ENCODE data around the gene PPIA. TPM values are rescaled to one million over a fixed set of nuclear protein-coding genes. Genes with fewer than 3 reads are reported as not detected.

PPIA gene
- total RNA-seq, 1 experiment from 2014 or later: 2,836 TPM

DNA sequence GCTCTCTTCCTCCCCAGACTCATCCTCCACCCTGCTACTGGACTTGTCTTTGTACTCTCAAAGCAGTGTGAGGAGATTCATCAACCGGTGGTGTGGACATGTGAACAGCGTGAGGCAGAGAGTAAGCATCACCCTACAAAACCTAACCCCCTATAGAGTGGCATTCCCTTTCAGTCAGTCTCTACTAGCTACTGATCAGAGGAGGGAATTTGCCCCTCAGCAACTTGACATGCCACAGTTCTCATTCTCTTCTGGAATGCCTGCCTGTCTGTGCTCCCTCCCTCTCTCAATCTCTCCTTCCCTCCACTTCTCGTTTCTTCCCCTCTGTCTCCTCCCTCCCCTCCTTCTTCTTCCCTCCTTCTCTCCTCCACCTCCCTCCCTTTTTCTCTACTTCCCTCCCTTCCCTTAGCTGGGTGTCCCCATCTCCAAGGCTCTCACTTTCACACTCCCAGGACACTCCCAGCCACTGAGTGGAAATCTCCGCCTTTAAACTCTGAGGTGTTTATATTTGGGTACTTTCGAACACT is 26.8 kb downstream of the PPIA start:
- no peak for DNase-seq (ENCODE audit: low read depth, low spot score)

DNA sequence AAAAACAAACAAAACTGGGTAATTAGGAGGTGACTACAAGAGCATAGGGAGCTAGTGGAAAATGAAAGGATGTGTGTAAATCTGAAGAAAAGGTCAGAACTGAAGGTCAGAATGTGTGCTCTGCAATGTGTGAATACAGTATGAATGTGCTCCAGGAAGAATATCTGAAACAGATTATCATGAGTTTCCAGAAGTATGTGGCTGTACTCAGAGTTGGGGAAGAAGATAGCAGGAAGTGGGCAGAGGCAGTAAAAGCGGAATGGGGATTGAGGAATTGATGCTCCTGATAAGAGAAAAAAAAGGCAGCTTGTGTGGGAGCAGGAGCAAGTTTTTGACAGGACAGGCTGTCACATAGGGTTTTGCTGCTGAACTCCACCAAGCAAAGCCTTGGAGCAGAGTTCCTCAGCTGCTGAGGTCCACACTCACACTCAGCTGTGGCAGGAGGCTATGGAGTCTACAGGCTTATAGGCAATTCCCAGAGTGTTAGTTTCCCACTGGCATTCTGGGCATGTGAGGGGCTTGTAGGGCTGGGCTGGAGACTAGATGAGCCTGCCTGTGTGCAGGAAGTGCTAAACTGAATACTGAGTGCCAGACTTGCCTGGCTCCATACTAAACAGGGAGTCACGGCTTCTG is 28.5 kb downstream of the PPIA start:
- Histone ChIP-seq H3K4me1 (ENCODE audit: control insufficient read depth in 1 of 2, insufficient read depth in 2 of 2, low read length in 2 of 2) (no peaks in the 10 kb centered on the region), H3K36me3 (ENCODE audit: control insufficient read depth in 1 of 2, insufficient read depth in 2 of 2, low read length in 2 of 2) (peaks cover 26 to 31% of the 10 kb centered on the region in 2 experiments), H3K4me2 (ENCODE audit: low read length) (no peak overlapping the region), H3K79me2 (ENCODE audit: insufficient read depth, low read length) (peaks cover 11% of the 10 kb centered on the region; the same call in 1 of the 2 replicates), H3K27ac (ENCODE audit: low read depth, low read length) (no peak overlapping the region), H3K9me2 (ENCODE audit: insufficient read depth) (no peaks in the 10 kb centered on the region), H3K9me3 (ENCODE audit: control insufficient read depth in 1 of 2, insufficient read depth in 1 of 2, low read depth in 1 of 2, low read length in 2 of 2) (no peaks in the 10 kb centered on the region), H2AFZ (ENCODE audit: low read depth, low read length, poor library complexity, severe bottlenecking) (no peak overlapping the region), H3K27me3 (ENCODE audit: insufficient read depth, low read length) (no peaks in the 10 kb centered on the region), H4K20me1 (ENCODE audit: insufficient read depth) (no peaks in the 10 kb centered on the region), H3K9ac (ENCODE audit: low read length) (no peak overlapping the region), H3K4me3 (replicated peaks in 1 of 2; ENCODE audit: low read depth in 1 of 2, low read length in 2 of 2) (no peak overlapping the region)
- RAD21 ChIA-PET (ENCODE audit: low non-redundant PET in 1 of 2, low total read pairs in 2 of 2, uncharacterized antibody in 2 of 2, unreplicated experiment in 2 of 2): interaction anchor here in 1 of 2 experiments (0.5 kb wide), 1 partner anchor 16 kb away, joined by 6 read pairs; no protein-coding TSS in a partner anchor
- CTCF ChIA-PET: no interaction called here
- no TSS peak for BruUV-seq (replicated peaks)
- intact Hi-C loops (cut with micrococcal nuclease): no loop called here
- 0 out of 2 replicates have a peak, but pooled peaks have one; percentile 21 for TF ChIP-seq POLR2AphosphoS5 (IDR thresholded peaks at IDR 0.05; ENCODE audit: low read depth, low read length)
- no peak for TF ChIP-seq EGR1 (IDR thresholded peaks at IDR 0.05; ENCODE audit: low read depth)
- 0 out of 2 replicates have a peak, but pooled peaks have one; percentile 5 for TF ChIP-seq JUND (IDR thresholded peaks at IDR 0.05)
- ATAC-seq (no peak), DNase-seq (ENCODE audit: low read depth, low spot score) (no peak)
- POLR2A ChIA-PET: no interaction called here

More for the DNA sequence above, 26.8 kb downstream of the PPIA start:
- POLR2A ChIA-PET: no interaction called here
- Histone ChIP-seq H3K9me3 (ENCODE audit: control insufficient read depth in 1 of 2, insufficient read depth in 1 of 2, low read depth in 1 of 2, low read length in 2 of 2) (no peaks in the 10 kb centered on the region), H3K36me3 (ENCODE audit: control insufficient read depth in 1 of 2, insufficient read depth in 2 of 2, low read length in 2 of 2) (peaks cover 13 to 17% of the 10 kb centered on the region in 2 experiments), H3K9me2 (ENCODE audit: insufficient read depth) (no peaks in the 10 kb centered on the region), H3K4me1 (ENCODE audit: control insufficient read depth in 1 of 2, insufficient read depth in 2 of 2, low read length in 2 of 2) (no peaks in the 10 kb centered on the region), H3K4me2 (ENCODE audit: low read length) (no peak overlapping the region), H2AFZ (ENCODE audit: low read depth, low read length, poor library complexity, severe bottlenecking) (no peak overlapping the region), H3K4me3 (replicated peaks in 1 of 2; ENCODE audit: low read depth in 1 of 2, low read length in 2 of 2) (no peak overlapping the region), H3K79me2 (ENCODE audit: insufficient read depth, low read length) (peaks cover 6% of the 10 kb centered on the region; the same call in 1 of the 2 replicates), H3K27ac (ENCODE audit: low read depth, low read length) (no peak overlapping the region), H4K20me1 (ENCODE audit: insufficient read depth) (no peaks in the 10 kb centered on the region), H3K9ac (ENCODE audit: low read length) (no peak overlapping the region), H3K27me3 (ENCODE audit: insufficient read depth, low read length) (no peaks in the 10 kb centered on the region)
- no TSS peak for BruUV-seq (replicated peaks)
- intact Hi-C loops (cut with micrococcal nuclease): no loop called here
- RAD21 ChIA-PET (ENCODE audit: low non-redundant PET in 1 of 2, low total read pairs in 2 of 2, uncharacterized antibody in 2 of 2, unreplicated experiment in 2 of 2): no interaction called here
- no peak for ATAC-seq
- TF ChIP-seq ELF1 (IDR thresholded peaks at IDR 0.05; ENCODE audit: borderline replicate concordance, low read depth) (no peak), EGR1 (IDR thresholded peaks at IDR 0.05; ENCODE audit: low read depth) (no peak), ZFX (IDR thresholded peaks at IDR 0.05) (no peak), CBX3 (IDR thresholded peaks at IDR 0.05; ENCODE audit: low read depth) (no peak), YY1 (IDR thresholded peaks at IDR 0.05; ENCODE audit: extremely low read depth, insufficient replicate concordance, low read depth, low read length) (no peak)
- TF ChIP-seq, protein P1, sequence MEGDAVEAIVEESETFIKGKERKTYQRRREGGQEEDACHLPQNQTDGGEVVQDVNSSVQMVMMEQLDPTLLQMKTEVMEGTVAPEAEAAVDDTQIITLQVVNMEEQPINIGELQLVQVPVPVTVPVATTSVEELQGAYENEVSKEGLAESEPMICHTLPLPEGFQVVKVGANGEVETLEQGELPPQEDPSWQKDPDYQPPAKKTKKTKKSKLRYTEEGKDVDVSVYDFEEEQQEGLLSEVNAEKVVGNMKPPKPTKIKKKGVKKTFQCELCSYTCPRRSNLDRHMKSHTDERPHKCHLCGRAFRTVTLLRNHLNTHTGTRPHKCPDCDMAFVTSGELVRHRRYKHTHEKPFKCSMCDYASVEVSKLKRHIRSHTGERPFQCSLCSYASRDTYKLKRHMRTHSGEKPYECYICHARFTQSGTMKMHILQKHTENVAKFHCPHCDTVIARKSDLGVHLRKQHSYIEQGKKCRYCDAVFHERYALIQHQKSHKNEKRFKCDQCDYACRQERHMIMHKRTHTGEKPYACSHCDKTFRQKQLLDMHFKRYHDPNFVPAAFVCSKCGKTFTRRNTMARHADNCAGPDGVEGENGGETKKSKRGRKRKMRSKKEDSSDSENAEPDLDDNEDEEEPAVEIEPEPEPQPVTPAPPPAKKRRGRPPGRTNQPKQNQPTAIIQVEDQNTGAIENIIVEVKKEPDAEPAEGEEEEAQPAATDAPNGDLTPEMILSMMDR (IDR thresholded peaks at IDR 0.05 in 2 of 3, conservative IDR thresholded peaks at IDR 0.05 in 1 of 3; ENCODE audit: borderline replicate concordance in 1 of 3, insufficient read depth in 1 of 3, low read depth in 2 of 3, low read length in 2 of 3): no peak
- CTCF ChIA-PET: no interaction called here

Measured in HCT116 (cell line).